GM10266 (cell line): Measurements from ENCODE around the gene SPSB3.

Experiments used
- DNase-seq: peaks from one replicate; pipeline ENCODE4 v3.0.0; 2012; ENCODE audit errors: extremely low spot score
- CTCF ChIP-seq: IDR thresholded peaks from 2 replicates; pipeline ENCODE4 v1.5.1; 2012; ENCODE audit warnings: mild to moderate bottlenecking, low read depth; ENCODE audit not compliant: control insufficient read depth, insufficient read depth; ENCODE audit errors: missing control alignments

SPSB3 gene

DNA sequence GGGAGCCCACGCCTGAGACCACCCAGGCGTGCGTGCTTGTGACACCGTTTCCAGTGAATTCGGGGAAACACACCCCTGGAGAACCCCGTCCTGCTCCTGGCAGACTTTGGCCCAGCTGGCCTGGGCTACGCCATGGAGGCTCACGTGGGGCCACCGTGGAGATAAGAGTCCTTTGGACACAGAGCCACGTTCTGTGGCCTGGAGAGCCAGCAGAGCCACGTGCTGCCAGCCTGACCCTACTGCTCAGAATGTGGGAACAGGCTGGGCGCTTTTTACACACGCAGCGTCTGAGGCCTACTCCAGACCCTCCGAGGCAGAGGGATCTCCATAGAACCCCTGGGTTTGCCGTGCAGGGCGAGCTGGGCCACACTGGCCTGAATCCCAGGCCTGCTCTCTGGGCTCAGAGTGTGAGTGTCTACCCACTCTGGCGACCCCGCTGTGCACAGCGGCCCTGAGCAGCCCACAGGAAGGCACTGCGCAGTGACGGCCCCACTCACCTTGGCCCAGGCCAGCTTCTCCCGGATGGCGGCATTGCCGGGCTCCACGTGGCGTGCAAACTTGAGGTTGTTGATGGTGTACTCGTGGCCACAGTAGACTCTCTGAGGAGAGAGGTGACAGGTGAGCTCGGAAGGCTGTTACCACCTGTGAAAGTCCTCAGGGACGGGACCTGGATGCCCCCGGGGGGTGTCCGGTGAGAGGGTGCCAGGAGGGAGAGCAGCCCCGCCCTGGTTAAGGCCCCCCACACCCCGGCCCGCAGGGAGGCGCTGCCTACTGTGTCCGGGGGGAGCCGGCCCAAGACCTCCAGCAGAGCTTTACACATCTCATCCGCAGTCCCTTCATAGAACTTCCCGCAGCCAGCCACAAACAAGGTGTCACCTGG is 34.3 kb upstream of the SPSB3 start:
- no peak for TF ChIP-seq CTCF
- DNase-seq = no peak

DNA sequence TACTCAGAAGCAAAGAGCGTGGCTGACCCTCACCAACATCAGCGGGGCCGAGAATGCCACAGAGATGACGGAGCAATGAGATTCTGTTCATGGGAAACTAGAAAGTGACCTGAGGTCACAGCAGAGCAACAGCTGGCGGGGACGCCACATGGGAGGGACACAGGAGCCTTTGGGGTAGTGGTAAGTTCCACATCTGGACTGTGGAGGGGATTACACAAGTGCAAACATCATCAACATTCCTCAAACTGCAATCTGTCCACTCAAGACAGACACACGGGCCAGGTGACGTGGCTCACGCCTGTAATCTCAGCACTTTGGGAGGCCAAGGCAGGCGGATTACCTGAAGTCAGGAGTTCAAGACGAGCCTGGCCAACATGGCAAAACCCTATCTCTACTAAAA is 33.1 kb upstream of the SPSB3 start:
- no peak for DNase-seq
- no peak for TF ChIP-seq CTCF

- no peak for TF ChIP-seq CTCF
- no peak for DNase-seq
These were observed 30.4 kb upstream of the SPSB3 start for GRCh38 chr16:1812732-1813163.

DNA sequence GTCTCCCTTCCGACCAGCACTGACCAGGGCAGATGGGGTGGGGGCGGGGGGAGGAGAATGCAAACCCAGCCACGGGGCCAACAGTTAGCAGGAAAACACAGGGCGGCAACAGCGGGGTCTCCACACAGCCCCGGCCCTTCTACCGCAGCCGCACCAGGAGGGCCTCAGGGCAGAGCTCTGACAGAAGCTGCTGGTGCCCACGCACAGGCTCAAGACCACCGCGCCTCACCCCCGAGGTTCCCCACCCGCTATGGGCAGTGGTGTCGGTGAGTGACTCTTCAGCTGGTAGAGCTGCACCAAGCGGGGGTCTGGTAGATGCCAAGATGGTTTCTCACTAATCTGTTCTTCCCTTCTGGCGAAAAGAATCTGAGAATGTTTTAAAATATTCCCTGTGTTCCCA is 28.2 kb upstream of the SPSB3 start:
- no peak for DNase-seq
- TF ChIP-seq CTCF = no peak

DNA sequence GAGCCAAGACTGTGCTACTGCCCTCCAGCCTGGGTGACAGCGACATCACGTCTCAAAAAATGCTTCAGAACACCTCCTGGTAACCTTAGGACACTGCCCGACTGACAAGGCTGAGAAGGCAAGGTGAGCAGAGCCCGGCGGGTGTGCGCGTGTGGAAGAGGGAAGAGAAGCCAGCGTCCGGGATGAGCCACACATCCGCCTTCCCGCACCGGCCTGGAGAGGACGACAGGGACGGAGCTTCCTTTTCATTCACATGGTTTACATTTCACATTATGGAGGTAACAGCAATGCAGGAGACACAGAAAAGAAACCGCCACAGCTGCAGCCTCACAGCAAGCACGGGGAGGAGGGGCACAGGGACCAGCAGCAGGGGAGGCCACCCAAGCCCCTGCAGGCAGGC is 27.7 kb upstream of the SPSB3 start:
- TF ChIP-seq CTCF = no peak
- no peak for DNase-seq

- TF ChIP-seq CTCF = no peak
- DNase-seq = no peak
These were observed 27.0 kb upstream of the SPSB3 start for GRCh38 chr16:1809281-1809801.

GRCh38 chr16:1808691-1809090 is 26.3 kb upstream of the SPSB3 start:
- no peak for TF ChIP-seq CTCF
- DNase-seq = no peak
